Stomach (tissue), 9 donors: Measurements from ENCODE around the gene LGALS12. TPM values are rescaled to one million over a fixed set of nuclear protein-coding genes. Genes with fewer than 3 reads are reported as not detected.

Experiments used
- DNase-seq, 2 donors: peaks; one replicate each; pipeline versions ENCODE4 v3.0.0 to v3.0.0-alpha.2; 2013 to 2019
- H3K27ac ChIP-seq, 5 donors: fragments of 200-600 bp in 4 of 5; sonication (generic) in 4 of 5; one replicate each; pipeline ENCODE4 v1.5.1; 2013 to 2019; ENCODE audit warnings: mild to moderate bottlenecking in 1 of 5, moderate library complexity in 1 of 5
- H3K27me3 ChIP-seq, 3 donors: fragments of 200-600 bp; sonication (generic); one replicate each; pipeline ENCODE4 v1.5.1; 2017 to 2019; ENCODE audit warnings: mixed run types in 1 of 3
- H3K36me3 ChIP-seq, 4 donors: fragments of 200-600 bp; sonication (generic); 1 replicate in 3 of 4; 2 replicates in 1 of 4; pipeline ENCODE4 v1.5.1; 2016 to 2019
- H3K4me1 ChIP-seq, 4 donors: fragments of 200-600 bp; sonication (generic); one replicate each; pipeline ENCODE4 v1.5.1; 2016 to 2019
- H3K4me3 ChIP-seq, 4 donors: fragments of 200-600 bp; sonication (generic) in 3 of 4; one replicate each; pipeline ENCODE4 v1.5.1; 2016 to 2019; ENCODE audit warnings: mild to moderate bottlenecking in 1 of 4
- H3K9me3 ChIP-seq, 4 donors: fragments of 200-600 bp; sonication (generic); one replicate each; pipeline ENCODE4 v1.5.1; 2016 to 2019
- CTCF ChIP-seq, 7 experiments: fragments of 450-650 bp in 4 of 7; fragments of 200-600 bp in 3 of 7; sonication (generic) in 3 of 7; IDR thresholded peaks; one replicate each; pipeline ENCODE4 v1.5.1; 2016 to 2019; ENCODE audit warnings: antibody characterized with exemption in 7 of 7, control low read depth in 2 of 7, mild to moderate bottlenecking in 1 of 7
- EP300 ChIP-seq: sonication (generic); formaldehyde crosslinking; IDR thresholded peaks from one replicate; pipeline ENCODE4 v1.6.1; 2017; ENCODE audit warnings: antibody characterized with exemption
- POLR2A ChIP-seq, 4 donors: fragments of 450-650 bp; IDR thresholded peaks; one replicate each; pipeline ENCODE4 v1.6.1; 2016; ENCODE audit warnings: antibody characterized with exemption in 4 of 4, control low read depth in 2 of 4, mild to moderate bottlenecking in 1 of 4, moderate library complexity in 1 of 4
- POLR2AphosphoS5 ChIP-seq, 3 donors: sonication (generic); formaldehyde crosslinking; IDR thresholded peaks; one replicate each; pipeline ENCODE4 v1.6.1; 2016; ENCODE audit warnings: antibody characterized with exemption in 3 of 3
- WGBS, 5 donors: extraction: QIAGEN DNeasy Blood & Tissue Kit in 3 of 5; methylation state at CpG; one replicate each; pipeline versions ENCODE4 v1.1.5 to v1.1.7; 2013 to 2018; 5-methylcytosine and 5-hydroxymethylcytosine counted together
- intact Hi-C: fragments of 100-400 bp; cut with DNase I; formaldehyde crosslinking; loops from one replicate; pipeline ENCODE4 v1.15.1; 2023; ENCODE audit warnings: low total_unique reads
- polyA plus RNA-seq, 3 donors: library from polyadenylated mRNA; stranded (reverse); fragments of 200-250 nt; gene quantifications; one replicate each; pipeline ENCODE4 v1.2.3, GENCODE V29; 2013
- total RNA-seq, 5 donors: library from RNA; depleted of rRNA; stranded (reverse); fragments of >200 nt; gene quantifications; one replicate each; pipeline versions ENCODE4 v1.1.0 to v1.2.3, GENCODE V29; 2014 to 2016
- donor health status: healthy with polysubstance abuse.
- donor health status: Bipolar disorder and iron deficiency.
- donor health status: healthy.

Gene LGALS12
- total and polyA plus RNA-seq, 8 donors = 0.38 to 1.1 (median 0.49) TPM; not detected in 4

GRCh38 chr11:63534076-63534475 lies 28.2 kb downstream of the LGALS12 start:
- intact Hi-C loops = no loop called here
- H3K27me3 ChIP-seq = no peaks in the 10 kb centered on the region
- TF ChIP-seq EP300 = no peak
- no peak for TF ChIP-seq POLR2AphosphoS5 (IDR thresholded peaks at IDR 0.05)
- no peak for TF ChIP-seq CTCF (IDR thresholded peaks at IDR 0.05)
- TF ChIP-seq POLR2A (IDR thresholded peaks at IDR 0.05) = no peak
- DNase-seq = no peak
- no peak overlapping the region for H3K4me3 ChIP-seq
- 72 to 87% (median 80%) methylated on average over 3 of the region's 3 CpGs for WGBS, 5 donors
- no peaks in the 10 kb centered on the region for H3K9me3 ChIP-seq
- peaks cover 0 to 2% (median 0%) of the 10 kb centered on the region in 4 donors for H3K36me3 ChIP-seq
- peak overlapping the region in 1 of 5 donors; percentile 92 for H3K27ac ChIP-seq
- H3K4me1 ChIP-seq = peaks cover 35 to 63% (median 46%) of the 10 kb centered on the region in 4 donors

DNA sequence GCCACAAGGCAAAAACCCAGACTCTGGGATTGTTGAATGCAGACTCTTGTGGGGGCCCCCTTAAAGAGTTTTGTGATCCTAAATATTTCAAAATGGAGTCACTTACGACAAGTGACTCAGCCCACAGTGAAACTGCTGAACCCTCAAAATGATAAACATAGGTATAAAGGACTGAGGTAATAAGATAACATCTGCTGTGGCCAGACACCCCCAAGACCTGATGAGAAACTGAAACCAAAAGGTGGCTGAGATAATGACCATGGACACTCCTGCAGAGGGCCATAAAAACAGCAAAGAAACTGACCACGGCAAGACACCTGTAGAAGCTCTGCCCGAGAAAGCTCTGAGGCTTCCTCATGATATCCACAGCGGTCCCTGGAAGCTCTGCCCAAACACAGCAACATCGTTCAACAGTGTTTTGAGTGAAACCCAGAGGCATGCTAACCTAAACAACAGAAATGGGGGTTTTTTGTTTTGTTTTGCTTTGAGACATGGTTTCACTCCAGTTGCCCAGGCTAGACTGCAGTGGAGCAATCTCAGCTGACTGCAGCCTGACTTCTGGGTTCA lies 29.1 kb downstream of the LGALS12 start:
- intact Hi-C loops = no loop called here

GRCh38 chr11:63535734-63536133 lies 29.9 kb downstream of the LGALS12 start:
- no peak for DNase-seq
- peaks cover 0 to 15% (median 6%) of the 10 kb centered on the region in 4 donors for H3K36me3 ChIP-seq
- H3K4me3 ChIP-seq = no peak overlapping the region
- TF ChIP-seq POLR2A (IDR thresholded peaks at IDR 0.05) (no peak), CTCF (IDR thresholded peaks at IDR 0.05) (no peak), POLR2AphosphoS5 (IDR thresholded peaks at IDR 0.05) (no peak), EP300 (no peak)
- H3K27ac ChIP-seq = peak overlapping the region; percentile 80 to 97 (median 92)
- peaks cover 39 to 73% (median 47%) of the 10 kb centered on the region in 4 donors for H3K4me1 ChIP-seq
- intact Hi-C loops = no loop called here
- no peaks in the 10 kb centered on the region for H3K27me3 ChIP-seq
- no peaks in the 10 kb centered on the region for H3K9me3 ChIP-seq
- 72 to 100% (median 84%) methylated on average over 1 of the region's 1 CpG for WGBS, 5 donors

More for the DNA sequence above, 29.1 kb downstream of the LGALS12 start:
- 81 to 89% (median 85%) methylated on average over 5 of the region's 5 CpGs for WGBS, 5 donors
- peaks cover 0 to 11% (median 4%) of the 10 kb centered on the region in 4 donors for H3K36me3 ChIP-seq
- no peak overlapping the region for H3K4me3 ChIP-seq
- H3K4me1 ChIP-seq = peaks cover 39 to 67% (median 47%) of the 10 kb centered on the region in 4 donors
- TF ChIP-seq CTCF (IDR thresholded peaks at IDR 0.05) (no peak), POLR2A (IDR thresholded peaks at IDR 0.05) (no peak), EP300 (no peak), POLR2AphosphoS5 (IDR thresholded peaks at IDR 0.05) (no peak)
- DNase-seq = no peak
- no peaks in the 10 kb centered on the region for H3K27me3 ChIP-seq
- peak overlapping the region in 4 of 5 donors; percentile 19 to 97 (median 92) for H3K27ac ChIP-seq
- H3K9me3 ChIP-seq = no peaks in the 10 kb centered on the region

DNA sequence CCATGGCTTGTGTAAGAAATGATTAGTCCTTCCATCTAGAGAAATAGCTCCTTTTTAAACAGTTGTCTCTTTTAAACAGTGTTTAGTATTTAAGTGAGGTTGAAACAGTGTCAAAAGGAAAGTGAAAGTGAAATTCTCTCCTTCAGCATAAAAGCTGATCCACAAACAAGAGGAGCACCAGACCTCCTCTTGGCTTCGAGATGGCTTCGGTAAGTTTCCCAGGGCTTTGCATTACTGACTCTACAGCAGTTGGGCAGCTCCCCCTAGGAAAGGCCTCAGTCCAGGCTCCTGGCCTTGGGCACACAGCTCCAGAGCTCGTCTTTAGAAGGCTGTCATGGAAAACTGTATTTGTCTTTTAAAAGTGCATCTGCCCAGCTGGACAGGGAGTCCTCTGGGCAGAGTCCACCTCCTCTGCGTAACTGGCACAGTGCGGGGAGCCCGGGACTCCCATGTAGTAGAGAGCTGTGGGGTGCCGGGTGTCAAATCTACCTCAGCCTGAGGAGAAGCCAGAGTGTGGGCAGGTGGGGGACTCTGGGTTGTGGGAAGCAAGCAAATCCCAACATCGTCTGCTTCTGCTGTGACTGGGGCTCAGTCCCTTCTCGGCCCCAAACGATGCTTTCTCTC lies 30.9 kb downstream of the LGALS12 start, which contains the start of gene PLAAT4:
TSS of gene PLAAT4 (plus strand) at position 140 of the 624 bp plus-strand sequence. CDS start at position 201, 61 bp downstream.
- peaks cover 0 to 15% (median 9%) of the 10 kb centered on the region in 4 donors for H3K36me3 ChIP-seq
- H3K27me3 ChIP-seq = no peaks in the 10 kb centered on the region
- H3K4me3 ChIP-seq = peak within 1 kb of the TSS; percentile 43 to 63 (median 44)
- TF ChIP-seq EP300 (no peak), CTCF (IDR thresholded peaks at IDR 0.05) (no peak), POLR2A (IDR thresholded peaks at IDR 0.05) (no peak), POLR2AphosphoS5 (IDR thresholded peaks at IDR 0.05) (peak in 2 of 3 donors; percentile 73 to 75)
- 2 to 14% (median 5%) methylated on average over 10 of the region's 10 CpGs for WGBS, 5 donors
- peaks cover 39 to 71% (median 40%) of the 10 kb centered on the region in 4 donors for H3K4me1 ChIP-seq
- DNase-seq = peak; percentile 54 to 82
- intact Hi-C loops = no loop called here
- no peaks in the 10 kb centered on the region for H3K9me3 ChIP-seq
- H3K27ac ChIP-seq = peak within 1 kb of the TSS; percentile 80 to 97 (median 92)
